Ishikawa (cell line): ENCODE measurements around the gene CEP135.

Experiments used
- CREB1 ChIP-seq: IDR thresholded peaks from 2 replicates; pipeline ENCODE4 v1.6.1; 2012; ENCODE audit warnings: low read depth
- EGR1 ChIP-seq: IDR thresholded peaks from 2 replicates; pipeline ENCODE4 v1.6.1; 2012
- EP300 ChIP-seq: IDR thresholded peaks from 2 replicates; pipeline ENCODE4 v1.6.1; 2012; ENCODE audit warnings: borderline replicate concordance
- FOXM1 ChIP-seq: IDR thresholded peaks from 2 replicates; pipeline ENCODE4 v1.6.1; 2012; ENCODE audit warnings: low read depth, borderline replicate concordance
- NFIC ChIP-seq: IDR thresholded peaks from 2 replicates; pipeline ENCODE4 v1.6.1; 2012
- RAD21 ChIP-seq: IDR thresholded peaks from 2 replicates; pipeline ENCODE4 v1.6.1; 2012; ENCODE audit warnings: low read depth
- TAF1 ChIP-seq: IDR thresholded peaks from 2 replicates; pipeline ENCODE4 v1.6.1; 2012; ENCODE audit warnings: low read depth, mild to moderate bottlenecking
- TEAD4 ChIP-seq: IDR thresholded peaks from 2 replicates; pipeline ENCODE4 v1.6.1; 2012
- TF ChIP-seq, protein P1 (sequence below): IDR thresholded peaks from 2 replicates; pipeline ENCODE4 v1.6.1; 2012
- TF ChIP-seq, protein P2 (sequence below): IDR thresholded peaks from 2 replicates; pipeline ENCODE4 v1.6.1; 2012
- TF ChIP-seq, protein P3 (sequence below): IDR thresholded peaks from 2 replicates; pipeline ENCODE4 v1.6.1; 2012; ENCODE audit warnings: low read depth, mild to moderate bottlenecking

DNA sequence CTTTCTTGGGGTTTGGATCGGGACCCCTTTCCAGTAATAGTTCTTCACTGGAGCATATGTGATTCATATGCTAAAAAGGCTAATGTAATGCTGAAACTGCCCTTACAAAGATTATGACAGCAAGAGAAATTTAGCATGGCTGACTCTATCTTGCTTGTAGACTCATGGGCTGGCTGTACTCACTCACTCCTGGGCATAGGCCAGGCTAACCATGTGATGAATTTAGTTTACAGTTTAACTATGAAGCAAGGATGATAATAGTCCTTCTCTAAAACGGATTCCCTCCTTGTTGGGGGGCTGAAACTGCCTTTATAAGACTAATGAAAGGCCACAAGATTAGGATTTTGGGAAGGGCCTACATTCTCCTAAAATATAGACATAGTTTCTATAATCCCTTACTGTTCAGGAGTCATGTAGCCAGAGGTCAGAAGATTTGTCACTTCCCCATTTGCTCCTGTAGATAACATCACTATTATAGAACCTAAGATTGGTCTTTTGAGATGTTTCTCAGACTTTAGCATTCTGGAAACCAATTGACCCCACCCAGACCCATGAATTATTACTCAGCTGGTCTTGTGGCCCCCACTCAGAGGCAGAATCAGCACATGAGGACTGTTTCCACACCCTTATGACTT, 20.8 kb upstream of the CEP135 start:
- TF ChIP-seq, protein P1, sequence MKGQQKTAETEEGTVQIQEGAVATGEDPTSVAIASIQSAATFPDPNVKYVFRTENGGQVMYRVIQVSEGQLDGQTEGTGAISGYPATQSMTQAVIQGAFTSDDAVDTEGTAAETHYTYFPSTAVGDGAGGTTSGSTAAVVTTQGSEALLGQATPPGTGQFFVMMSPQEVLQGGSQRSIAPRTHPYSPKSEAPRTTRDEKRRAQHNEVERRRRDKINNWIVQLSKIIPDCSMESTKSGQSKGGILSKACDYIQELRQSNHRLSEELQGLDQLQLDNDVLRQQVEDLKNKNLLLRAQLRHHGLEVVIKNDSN = no peak
- TF ChIP-seq EP300 = no peak
- TF ChIP-seq, protein P2, sequence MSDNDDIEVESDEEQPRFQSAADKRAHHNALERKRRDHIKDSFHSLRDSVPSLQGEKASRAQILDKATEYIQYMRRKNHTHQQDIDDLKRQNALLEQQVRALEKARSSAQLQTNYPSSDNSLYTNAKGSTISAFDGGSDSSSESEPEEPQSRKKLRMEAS = no peak
- TF ChIP-seq, protein P3, sequence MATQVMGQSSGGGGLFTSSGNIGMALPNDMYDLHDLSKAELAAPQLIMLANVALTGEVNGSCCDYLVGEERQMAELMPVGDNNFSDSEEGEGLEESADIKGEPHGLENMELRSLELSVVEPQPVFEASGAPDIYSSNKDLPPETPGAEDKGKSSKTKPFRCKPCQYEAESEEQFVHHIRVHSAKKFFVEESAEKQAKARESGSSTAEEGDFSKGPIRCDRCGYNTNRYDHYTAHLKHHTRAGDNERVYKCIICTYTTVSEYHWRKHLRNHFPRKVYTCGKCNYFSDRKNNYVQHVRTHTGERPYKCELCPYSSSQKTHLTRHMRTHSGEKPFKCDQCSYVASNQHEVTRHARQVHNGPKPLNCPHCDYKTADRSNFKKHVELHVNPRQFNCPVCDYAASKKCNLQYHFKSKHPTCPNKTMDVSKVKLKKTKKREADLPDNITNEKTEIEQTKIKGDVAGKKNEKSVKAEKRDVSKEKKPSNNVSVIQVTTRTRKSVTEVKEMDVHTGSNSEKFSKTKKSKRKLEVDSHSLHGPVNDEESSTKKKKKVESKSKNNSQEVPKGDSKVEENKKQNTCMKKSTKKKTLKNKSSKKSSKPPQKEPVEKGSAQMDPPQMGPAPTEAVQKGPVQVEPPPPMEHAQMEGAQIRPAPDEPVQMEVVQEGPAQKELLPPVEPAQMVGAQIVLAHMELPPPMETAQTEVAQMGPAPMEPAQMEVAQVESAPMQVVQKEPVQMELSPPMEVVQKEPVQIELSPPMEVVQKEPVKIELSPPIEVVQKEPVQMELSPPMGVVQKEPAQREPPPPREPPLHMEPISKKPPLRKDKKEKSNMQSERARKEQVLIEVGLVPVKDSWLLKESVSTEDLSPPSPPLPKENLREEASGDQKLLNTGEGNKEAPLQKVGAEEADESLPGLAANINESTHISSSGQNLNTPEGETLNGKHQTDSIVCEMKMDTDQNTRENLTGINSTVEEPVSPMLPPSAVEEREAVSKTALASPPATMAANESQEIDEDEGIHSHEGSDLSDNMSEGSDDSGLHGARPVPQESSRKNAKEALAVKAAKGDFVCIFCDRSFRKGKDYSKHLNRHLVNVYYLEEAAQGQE = no peak
- TF ChIP-seq EGR1 = no peak
- TF ChIP-seq TAF1 = no peak
- TF ChIP-seq RAD21 = no peak
- TF ChIP-seq NFIC = no peak
- no peak for TF ChIP-seq TEAD4
- TF ChIP-seq FOXM1 = no peak
- no peak for TF ChIP-seq CREB1
